Measurements from ENCODE around the gene SIGLEC5. TPM values are rescaled to one million over a fixed set of nuclear protein-coding genes. Genes with fewer than 3 reads are reported as not detected.

SIGLEC5 gene
- total RNA-seq, 2 donors from 2014 or later, result not detected

- intact Hi-C loops (cut with DNase I), result no loop called here
- DNase-seq (ENCODE audit: low spot score), result no peak
Observed at GRCh38 chr19:51637362-51637978, 7.3 kb upstream of the SIGLEC5 start.

GRCh38 chr19:51632126-51632525 lies 1.9 kb upstream of the SIGLEC5 start:
- intact Hi-C loops (cut with DNase I), result no loop called here
- DNase-seq (ENCODE audit: low spot score), result no peak

- intact Hi-C loops (cut with DNase I), result no loop called here
- no peak for DNase-seq (ENCODE audit: low spot score)
Observed at GRCh38 chr19:51628153-51628939, 1.9 kb downstream of the SIGLEC5 start.

GRCh38 chr19:51627491-51628138 lies 2.6 kb downstream of the SIGLEC5 start:
- intact Hi-C loops (cut with DNase I), result no loop called here
- no peak for DNase-seq (ENCODE audit: low spot score)

GRCh38 chr19:51626675-51627074 lies 3.5 kb downstream of the SIGLEC5 start:
- DNase-seq (ENCODE audit: low spot score), result no peak

GRCh38 chr19:51621178-51621577 lies 9.0 kb downstream of the SIGLEC5 start:
- no peak for DNase-seq (ENCODE audit: low spot score)
- intact Hi-C loops (cut with DNase I), result no loop called here

More at GRCh38 chr19:51626675-51627074, 3.5 kb downstream of the SIGLEC5 start:
- intact Hi-C loops (cut with DNase I), result no loop called here

- intact Hi-C loops (cut with DNase I), result no loop called here
- no peak for DNase-seq (ENCODE audit: low spot score)
Observed at GRCh38 chr19:51615991-51616390, 14.2 kb downstream of the SIGLEC5 start.

GRCh38 chr19:51614789-51615188 lies 15.4 kb downstream of the SIGLEC5 start:
- DNase-seq (ENCODE audit: low spot score), result no peak
- intact Hi-C loops (cut with DNase I), result no loop called here

- DNase-seq (ENCODE audit: low spot score), result no peak
- intact Hi-C loops (cut with DNase I), result no loop called here
Observed at GRCh38 chr19:51610576-51610975, 19.6 kb downstream of the SIGLEC5 start.

GRCh38 chr19:51607920-51608562 lies 22.2 kb downstream of the SIGLEC5 start:
- peak; percentile 94 for DNase-seq (ENCODE audit: low spot score)
- intact Hi-C loops (cut with DNase I), result no loop called here

GRCh38 chr19:51607077-51607476 lies 23.1 kb downstream of the SIGLEC5 start:
- intact Hi-C loops (cut with DNase I), result no loop called here
- DNase-seq (ENCODE audit: low spot score), result no peak

- intact Hi-C loops (cut with DNase I), result no loop called here
- DNase-seq (ENCODE audit: low spot score), result no peak
Observed at GRCh38 chr19:51602189-51602854, 27.9 kb downstream of the SIGLEC5 start.

GRCh38 chr19:51600940-51601580 lies 29.1 kb downstream of the SIGLEC5 start:
- no peak for DNase-seq (ENCODE audit: low spot score)
- intact Hi-C loops (cut with DNase I), result no loop called here

- intact Hi-C loops (cut with DNase I), result no loop called here
- DNase-seq (ENCODE audit: low spot score), result no peak
Observed at GRCh38 chr19:51599084-51599483, 31.1 kb downstream of the SIGLEC5 start.

- intact Hi-C loops (cut with DNase I), result no loop called here
- DNase-seq (ENCODE audit: low spot score), result no peak
Observed at GRCh38 chr19:51598159-51598915, 31.9 kb downstream of the SIGLEC5 start.

GRCh38 chr19:51595190-51596175 lies 34.7 kb downstream of the SIGLEC5 start:
- intact Hi-C loops (cut with DNase I), result no loop called here
- DNase-seq (ENCODE audit: low spot score), result no peak

- intact Hi-C loops (cut with DNase I), result no loop called here
- no peak for DNase-seq (ENCODE audit: low spot score)
Observed at GRCh38 chr19:51594774-51595109, 35.5 kb downstream of the SIGLEC5 start.
